GM19438 (cell line): Measurements from ENCODE around the gene GRM5.
"Not testable (repeated sequence)": the region's sequence is repeated elsewhere in the genome, so short reads cannot be mapped to it uniquely, and the experiment has no call there.

Experiments used
- ATAC-seq: cut with Tn5 transposase; IDR thresholded peaks from one replicate; pipeline ENCODE4 v1.9.1; 2021; ENCODE audit warnings: low read depth; ENCODE audit not compliant: unreplicated experiment

GRM5 gene

DNA sequence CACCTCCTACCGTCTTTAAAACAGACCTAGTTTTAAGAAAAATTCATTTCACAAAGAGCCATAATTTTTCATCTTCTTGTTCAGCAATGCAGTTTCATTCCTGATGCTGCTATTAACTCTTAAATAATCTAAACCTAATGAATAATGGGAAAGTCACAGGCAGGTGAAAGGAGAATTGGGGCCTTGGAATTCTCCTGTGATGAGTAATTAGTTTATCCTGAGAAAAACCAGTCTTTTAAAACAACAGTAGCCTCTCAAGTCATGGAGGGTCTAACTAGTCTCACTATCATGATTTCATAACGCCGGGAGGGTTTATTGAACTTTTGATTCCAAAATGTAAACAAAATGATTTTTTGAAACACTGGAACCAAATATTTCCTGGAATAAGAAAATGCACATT lies 86.8 kb downstream of the GRM5 start:
- ATAC-seq, result not testable (repeated sequence)

DNA sequence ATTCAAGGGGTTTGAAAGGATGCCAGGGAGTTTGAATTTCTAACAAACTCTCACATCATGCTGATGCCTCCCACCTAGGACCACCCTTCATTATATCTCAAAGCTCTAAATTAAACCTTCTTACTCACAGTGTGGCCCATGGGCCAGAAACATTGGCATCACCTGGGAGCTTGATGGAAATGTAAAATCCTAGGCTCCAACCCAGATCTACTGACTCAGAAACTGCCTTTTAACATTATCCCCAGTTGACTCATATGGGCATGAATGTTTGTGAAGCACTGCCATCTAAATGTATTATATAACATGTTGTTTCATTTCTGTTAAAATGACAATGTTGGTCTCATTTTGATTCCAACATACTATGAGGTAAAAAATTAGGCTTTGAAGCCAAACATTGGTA lies 90.3 kb downstream of the GRM5 start:
- not testable (repeated sequence) for ATAC-seq

DNA sequence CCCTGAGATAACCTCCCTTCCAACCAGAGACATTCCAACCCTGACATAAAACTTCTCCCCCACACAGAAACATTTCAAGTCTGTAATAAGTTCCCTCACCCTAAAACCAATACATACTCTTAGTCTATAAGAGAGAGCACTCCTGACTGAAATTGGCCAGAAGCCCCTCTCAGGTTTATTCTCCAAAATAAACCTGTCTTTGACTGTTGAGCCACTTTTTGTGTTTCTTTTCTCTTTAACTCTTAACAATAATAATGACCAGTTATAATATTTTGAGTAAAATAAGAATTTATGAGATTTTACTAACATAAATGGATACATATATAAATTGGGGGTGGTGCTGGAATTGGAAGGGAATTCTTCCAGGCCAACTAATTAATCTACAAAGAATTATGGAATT lies 93.6 kb downstream of the GRM5 start:
- ATAC-seq, result no peak

DNA sequence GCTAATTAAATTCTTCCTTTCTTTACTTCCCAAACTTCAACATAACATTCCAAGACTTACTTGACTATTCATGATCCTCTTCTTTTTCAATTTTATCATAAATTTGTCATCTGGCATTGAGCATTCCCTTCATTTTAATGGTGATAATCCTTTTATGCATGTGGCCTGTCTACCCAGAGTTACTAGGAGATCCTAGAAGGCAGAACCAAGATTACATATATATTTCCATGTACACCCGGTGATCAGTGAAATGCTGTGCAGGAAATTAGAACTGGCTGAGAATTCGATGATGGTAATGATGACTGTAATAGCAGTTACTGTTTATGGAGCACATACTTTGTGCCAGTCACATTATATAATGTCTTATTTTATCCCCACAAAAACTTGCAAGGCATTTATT lies 104.2 kb downstream of the GRM5 start:
- not testable (repeated sequence) for ATAC-seq

DNA sequence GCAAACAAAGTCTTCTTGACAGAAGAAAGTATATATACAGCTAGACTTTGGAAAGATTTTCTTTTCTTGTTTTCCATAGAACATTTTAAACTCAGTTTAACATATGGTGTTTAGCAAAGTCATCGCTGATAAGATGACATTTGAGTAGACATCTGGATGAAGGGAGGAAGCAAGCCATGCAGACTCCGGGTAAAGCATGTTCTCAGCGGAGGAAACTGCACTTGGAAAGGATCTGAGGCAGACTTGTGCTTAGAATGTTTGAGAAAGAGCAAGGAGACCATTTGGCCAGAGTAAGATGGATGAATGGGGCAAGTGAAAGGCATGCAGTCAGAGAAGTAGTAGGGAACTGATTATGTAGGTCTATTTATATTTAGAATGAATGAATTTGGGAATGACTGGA lies 105.9 kb downstream of the GRM5 start:
- ATAC-seq, result not testable (repeated sequence)

DNA sequence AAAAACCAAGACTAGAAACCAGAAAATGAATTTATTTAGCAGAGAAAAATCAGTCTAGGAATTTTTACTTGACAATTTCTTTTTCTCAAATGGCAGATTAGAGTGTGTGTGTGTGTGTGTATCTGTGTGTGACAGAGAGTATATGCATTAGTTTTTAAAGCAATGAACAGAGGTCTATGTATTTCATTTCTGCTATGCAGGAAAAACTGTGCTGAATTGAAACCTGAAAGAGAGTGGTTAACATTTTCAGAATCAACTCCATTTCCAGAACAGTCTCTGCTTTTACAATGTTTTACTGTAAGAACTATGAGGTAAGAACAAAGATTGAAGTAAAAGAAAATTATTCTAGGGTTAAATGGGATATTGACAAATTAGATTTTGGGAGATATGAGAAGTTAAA lies 114.8 kb downstream of the GRM5 start:
- peak; percentile 55 for ATAC-seq

DNA sequence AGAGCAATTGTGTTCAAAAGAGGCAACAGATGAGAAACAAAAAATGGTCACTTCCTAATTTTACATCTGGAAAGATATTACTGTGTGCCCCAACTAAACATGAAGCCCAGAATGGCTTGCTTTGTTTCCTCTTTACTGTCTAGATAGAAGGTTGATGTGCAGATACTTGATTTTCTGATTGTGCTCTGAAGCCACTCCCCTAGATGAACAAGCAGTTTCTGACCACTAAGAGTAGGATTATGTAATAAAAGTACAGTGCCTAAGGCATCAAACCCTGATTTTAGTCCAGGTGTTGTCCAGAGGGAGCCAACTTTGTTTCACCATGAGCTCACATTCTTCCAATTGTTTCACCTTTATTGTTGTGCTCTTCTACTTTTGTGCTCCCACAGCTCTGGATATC lies 116.9 kb downstream of the GRM5 start:
- not testable (repeated sequence) for ATAC-seq

DNA sequence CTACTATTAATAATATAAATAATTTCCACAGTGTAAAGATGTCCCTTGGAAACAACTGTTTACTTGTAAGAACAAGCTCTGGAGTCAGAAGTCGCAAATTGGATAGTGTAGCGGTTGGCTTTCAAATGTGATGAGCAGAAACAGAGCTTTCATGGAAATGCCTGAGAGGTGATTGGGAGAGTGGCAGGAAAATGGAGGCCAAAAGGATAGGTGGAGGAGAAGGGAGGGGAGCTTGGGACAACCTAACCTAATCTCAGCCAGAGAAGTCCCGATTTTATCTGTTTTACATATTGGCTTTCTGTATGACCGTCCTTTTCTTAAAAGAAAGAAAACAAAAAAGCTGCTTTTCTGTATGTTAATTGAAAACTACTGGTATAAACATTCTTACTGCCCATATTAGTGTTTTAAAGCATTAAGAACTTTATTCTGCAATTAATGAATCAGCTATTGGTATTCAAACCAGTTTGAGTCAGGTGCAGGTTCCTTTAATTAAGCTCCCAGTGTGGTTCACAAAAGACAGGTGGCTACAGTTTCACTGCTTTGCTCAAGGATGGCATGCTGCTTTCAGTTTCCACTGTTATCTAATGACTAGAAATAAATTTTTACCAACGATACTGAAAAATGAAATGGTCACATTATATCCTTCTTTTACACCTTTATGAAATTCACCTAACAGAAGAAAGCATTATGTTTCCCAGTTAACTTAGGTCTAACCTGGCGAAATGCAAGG lies 117.8 kb downstream of the GRM5 start:
- ATAC-seq, result peak; percentile 46

DNA sequence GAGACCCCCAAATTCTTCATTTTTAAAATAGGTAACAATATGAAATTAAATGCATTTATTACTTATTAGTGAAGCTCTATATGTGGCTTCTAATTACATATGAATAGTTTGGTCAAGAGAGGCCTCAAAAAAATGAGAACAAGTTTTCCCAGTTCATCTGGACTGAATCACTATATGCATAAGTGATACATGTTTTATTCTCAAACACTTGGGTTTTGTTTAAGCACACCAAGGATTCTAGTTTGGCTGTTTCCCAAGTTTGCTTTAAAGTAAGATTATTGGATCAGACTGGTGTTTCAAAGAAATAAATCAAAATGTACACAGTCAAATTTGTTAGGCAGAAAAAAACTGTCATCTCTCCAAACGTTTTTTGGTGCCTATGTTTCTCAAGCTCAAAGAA lies 136.1 kb downstream of the GRM5 start:
- not testable (repeated sequence) for ATAC-seq

DNA sequence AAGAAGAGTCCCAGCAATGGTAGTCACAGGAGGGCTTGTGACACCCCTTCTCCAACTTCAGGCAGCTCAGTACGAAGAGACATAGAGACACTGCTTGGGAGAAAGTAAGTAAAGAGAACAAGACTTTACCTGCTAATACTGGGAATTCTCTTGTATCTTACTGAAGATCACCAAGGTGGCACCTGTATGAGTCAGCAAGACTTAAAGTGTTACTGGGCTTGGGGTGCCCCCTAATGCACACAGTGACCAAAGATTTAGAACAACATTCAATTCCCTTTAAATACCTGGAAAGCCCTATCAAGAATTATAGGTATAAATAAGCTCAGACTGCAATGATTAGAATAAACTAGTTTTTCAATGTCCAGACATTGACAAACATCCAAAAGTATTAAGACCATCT lies 148.7 kb downstream of the GRM5 start:
- not testable (repeated sequence) for ATAC-seq

DNA sequence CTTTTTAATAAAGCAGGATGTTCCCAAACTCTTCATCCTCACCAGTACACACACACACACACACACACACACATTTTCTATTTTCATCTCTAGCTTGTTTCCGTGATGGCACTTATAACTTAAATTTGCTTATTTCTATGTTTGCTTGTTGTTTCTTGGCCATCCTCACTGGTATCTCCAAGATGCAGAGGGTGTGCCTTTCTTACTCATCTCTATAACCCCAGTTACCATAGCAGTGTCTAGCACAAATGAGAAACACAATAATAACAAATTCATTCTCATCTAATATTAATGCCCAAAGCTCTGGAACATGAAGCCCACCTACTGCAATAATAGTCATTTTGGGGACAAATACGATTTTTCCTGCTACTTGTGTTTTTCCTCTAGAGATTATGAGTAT lies 156.3 kb downstream of the GRM5 start:
- no peak for ATAC-seq

DNA sequence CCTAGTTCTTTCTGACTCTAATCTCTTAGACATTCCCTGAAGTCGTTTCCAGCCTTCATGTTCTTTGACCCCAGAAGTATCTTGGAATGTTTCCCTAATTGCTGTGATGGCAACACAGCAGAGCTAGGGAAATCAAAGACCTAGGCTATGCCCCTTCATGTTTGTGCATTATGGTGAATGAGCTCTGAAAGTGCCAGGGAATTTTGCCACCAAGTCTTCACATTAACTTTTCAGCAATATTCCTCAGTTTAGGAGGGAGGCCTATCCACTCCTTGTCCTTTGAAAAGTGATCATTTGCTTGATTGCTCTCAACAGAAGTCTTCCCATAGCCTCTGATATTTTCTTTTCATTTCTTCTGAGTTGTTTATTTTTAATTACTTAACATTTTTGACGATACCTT lies 164.3 kb downstream of the GRM5 start:
- ATAC-seq, result not testable (repeated sequence)

DNA sequence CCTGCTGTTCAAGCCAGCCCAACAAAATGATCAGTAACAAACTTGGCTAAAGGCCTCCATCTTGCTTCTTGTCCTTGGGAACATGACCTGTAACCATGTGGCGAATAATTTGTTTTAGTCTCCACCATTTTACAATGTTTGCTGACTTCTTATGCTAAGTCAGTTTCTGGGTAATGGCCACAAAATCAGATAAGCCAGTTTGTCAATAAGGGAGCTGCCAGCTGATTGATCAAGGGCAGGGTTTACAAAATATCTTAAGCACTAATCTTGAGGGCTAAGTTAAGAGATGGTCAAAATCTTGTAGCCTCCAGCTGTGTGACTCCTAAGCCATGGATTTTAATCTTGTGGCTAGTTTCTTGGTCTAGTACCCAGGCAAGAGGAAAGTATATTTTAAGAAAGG lies 176.9 kb downstream of the GRM5 start:
- not testable (repeated sequence) for ATAC-seq

DNA sequence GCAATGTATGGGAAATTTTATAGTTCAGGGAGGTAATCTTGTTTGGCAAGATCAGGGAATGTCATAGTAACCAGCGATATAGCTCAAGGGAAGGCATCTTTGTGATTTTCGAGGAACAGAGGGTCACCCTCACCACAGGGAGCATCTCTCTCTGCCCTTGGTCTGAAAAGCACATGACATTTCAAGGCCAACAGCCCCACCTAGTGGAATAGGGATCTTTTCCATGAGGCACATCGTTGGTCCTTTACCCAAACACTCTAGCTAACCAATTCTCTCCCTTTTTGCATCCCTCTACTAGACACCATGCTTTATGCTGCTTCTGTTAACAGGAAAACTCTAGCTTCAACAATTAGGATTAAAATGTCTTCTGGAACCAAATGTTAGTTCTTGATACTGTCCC lies 179.0 kb downstream of the GRM5 start:
- no peak for ATAC-seq

DNA sequence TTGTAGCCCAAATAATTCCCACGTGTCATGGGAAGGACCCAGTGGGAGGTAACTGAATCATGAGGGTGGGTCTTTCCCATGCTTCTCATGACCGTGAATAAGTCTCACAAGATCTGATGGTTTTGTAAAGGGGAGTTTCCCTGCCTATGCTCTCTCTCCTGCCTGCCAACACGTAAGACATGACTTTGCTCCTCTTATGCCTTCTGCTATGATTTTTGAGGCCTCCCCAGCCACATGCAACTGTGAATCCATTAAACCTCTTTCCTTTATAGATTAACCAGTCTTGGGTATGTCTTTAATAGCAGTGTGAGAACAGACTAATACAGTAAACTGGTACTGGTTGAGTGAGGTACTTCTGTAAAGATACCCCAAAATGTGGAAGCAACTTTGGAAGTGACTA lies 183.0 kb downstream of the GRM5 start:
- not testable (repeated sequence) for ATAC-seq

DNA sequence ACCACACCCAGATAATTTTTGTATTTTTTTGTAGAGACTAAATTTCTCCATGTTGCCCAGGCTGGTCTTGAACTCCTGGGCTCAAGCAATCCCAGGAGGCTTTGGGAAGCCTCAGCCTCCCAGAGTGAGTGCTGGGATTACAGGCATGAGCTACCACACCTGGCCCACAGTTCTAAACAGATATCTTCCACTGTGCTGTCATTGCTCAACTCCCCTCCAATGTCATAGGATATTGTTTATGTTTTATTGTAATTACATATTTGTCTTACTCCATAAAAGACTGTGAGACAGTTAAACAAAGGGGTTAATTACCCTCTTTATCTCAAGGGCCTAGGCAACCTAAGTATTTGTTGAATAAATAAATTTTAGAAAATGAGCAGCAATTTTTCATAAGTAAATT lies 204.2 kb downstream of the GRM5 start:
- ATAC-seq, result no peak

DNA sequence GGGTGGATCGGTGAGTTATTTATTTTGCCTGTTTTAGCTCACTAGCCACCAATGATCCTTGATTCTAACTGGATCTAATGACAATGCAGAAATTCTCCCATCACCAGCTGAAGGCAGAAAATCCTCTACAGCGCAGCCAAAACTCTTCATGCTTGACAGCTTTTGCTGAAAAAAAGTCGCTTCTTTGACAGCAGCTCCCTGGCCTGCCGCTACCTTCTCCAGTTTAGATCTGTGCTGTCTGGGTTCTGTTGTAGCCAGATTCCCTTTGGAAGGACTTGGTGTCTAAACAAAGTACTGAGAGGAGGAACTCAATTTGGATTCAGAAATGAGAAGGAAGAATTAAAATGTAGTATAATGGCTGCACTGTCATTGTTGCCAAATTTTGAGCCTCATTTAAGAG lies 205.4 kb downstream of the GRM5 start:
- not testable (repeated sequence) for ATAC-seq

DNA sequence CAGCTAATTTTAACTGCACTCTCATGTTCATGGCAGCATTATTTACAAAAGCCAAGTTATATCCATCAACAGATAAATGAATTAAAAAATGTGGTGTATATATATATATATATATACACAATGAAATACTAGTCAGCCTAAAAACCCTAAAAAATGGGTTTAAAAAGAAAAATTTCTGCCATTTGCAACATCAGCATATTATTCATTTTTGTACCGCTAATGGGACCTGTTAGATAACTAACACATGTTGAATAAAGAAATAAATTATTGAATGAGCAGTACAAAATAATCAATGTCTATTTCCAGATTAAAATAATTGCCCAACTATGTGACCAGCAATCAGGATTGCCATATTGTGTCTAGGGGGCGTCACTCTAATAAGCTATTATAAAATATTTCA lies 211.8 kb downstream of the GRM5 start:
- not testable (repeated sequence) for ATAC-seq

DNA sequence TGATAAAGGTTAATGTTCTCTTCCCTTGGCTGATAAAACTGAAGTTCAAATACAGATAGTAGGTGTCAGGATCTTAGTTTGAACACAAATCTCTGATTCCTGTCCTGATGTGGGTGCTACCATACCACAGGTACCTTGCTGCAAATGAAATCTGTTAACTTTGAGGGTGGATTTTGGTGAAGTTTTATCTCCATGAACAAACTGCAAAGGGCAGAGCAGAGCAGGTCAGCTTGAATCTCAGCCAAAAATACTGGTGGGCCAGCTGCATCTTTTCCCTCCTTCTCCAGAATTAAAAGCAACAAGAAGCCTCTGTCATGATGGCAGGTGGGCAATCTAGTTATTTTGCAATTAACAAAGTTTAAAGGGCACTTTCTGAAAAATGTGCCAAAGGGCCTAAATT lies 214.2 kb downstream of the GRM5 start:
- not testable (repeated sequence) for ATAC-seq

DNA sequence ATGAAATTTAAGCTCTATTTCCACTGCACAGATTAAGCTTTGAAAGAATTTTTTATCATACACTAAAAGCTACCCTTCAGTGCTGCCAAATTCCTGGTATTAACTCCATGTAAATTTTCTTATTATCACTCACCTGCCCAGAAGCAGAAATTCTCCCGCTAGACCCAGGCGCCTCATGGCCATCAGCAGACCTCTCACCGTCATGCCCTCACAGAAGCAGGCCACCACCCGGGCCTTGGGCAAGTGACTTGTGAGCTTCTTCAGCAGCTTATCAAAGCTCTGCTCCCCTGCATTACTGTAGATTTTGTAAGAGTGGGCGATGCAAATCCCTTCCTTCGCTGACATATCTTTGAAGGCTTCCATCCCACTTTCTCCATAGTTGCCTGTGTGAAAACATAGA lies 216.0 kb downstream of the GRM5 start:
- not testable (repeated sequence) for ATAC-seq

DNA sequence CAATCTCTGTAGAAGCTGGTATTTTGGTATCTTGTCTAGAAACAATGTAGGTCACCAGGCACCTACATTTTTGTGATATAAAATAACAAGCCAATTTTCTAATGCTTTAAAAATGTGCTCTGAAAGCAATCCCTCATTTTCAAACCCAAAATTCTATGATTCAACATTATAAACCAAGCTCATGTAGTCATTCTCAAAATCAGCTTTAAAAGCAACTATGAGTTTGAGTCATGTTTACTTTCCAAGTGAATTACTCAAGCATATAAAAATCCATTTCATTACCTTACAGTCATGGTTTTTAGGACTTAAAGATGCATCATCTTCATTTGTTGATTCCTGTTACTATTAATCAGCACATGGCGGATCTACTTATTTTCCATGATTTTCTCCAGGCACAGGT lies 216.4 kb downstream of the GRM5 start:
- ATAC-seq, result no peak

DNA sequence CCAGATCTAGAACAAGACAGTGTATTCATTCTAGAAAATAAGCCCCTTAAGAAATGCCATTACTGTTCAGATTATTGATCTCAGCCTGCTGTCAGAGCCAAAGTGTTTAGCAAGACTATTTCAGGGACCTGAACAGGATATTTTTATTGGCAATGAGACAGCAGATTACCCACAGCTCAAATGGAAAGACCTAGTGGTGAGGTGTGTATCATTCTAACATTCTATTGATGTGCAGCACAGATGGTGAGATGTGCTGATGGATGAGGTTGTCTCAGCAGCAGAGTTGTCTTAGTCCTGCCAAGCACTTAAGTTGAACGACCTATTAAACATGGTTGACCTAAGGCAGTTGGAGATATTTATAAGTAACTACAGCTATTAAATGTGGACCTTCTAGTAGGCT lies 219.5 kb downstream of the GRM5 start:
- ATAC-seq, result not testable (repeated sequence)

DNA sequence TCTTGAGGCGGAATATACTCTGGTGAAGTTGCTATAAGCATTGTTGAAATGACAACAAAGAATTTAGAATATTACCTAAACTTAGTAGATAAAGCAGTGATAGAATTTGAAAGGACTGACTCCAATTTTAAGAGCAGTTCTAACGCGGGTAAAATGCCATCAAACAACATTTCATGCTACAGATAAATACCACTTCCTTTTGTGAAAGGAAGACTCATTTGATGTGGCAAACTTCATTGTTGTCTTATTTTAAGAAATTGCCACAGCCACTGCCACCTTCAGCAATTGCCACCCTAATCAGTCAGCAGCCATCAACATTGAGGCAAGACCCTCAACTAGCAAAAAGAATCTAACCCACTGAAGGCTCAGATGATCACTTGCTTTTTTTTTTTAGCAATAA lies 220.8 kb downstream of the GRM5 start:
- not testable (repeated sequence) for ATAC-seq
